ENCODE measurements around the gene ICOSLG.
"Not testable (repeated sequence)": the region's sequence is repeated elsewhere in the genome, so short reads cannot be mapped to it uniquely, and the experiment has no call there.

Gene ICOSLG
- 0.67 to 1.7 reads per million in 2 donors for total RNA-seq

- not testable (repeated sequence) for DNase-seq
Measured at GRCh38 chr21:44240842-44241241, at the start of gene ICOSLG. TSS of gene ICOSLG (minus strand) at chr21:44240943. CDS start at chr21:44240817, 126 bp downstream.

GRCh38 chr21:44289381-44290010 is 48.8 kb upstream of the ICOSLG start:
- no peak for DNase-seq

GRCh38 chr21:44288251-44289110 is 47.7 kb upstream of the ICOSLG start:
- no peak for DNase-seq

- no peak for DNase-seq
Measured at GRCh38 chr21:44286716-44287632, 46.2 kb upstream of the ICOSLG start.

GRCh38 chr21:44286086-44286715 is 45.5 kb upstream of the ICOSLG start:
- no peak for DNase-seq

GRCh38 chr21:44285138-44285992 is 44.6 kb upstream of the ICOSLG start, which contains the start of gene AIRE:
TSS of gene AIRE (plus strand) at chr21:44285876. CDS start at chr21:44286007, 131 bp downstream.
- DNase-seq = no peak

GRCh38 chr21:44283948-44284347 is 43.2 kb upstream of the ICOSLG start:
- no peak for DNase-seq

GRCh38 chr21:44283211-44283785 is 42.6 kb upstream of the ICOSLG start:
- DNase-seq = not testable (repeated sequence)

- no peak for DNase-seq
Measured at GRCh38 chr21:44282370-44282769, 41.6 kb upstream of the ICOSLG start.

- DNase-seq = no peak
Measured at GRCh38 chr21:44281801-44282200, 41.1 kb upstream of the ICOSLG start.

GRCh38 chr21:44279354-44280260 is 38.9 kb upstream of the ICOSLG start:
- no peak for DNase-seq

- no peak for DNase-seq
Measured at GRCh38 chr21:44275041-44275440, 34.3 kb upstream of the ICOSLG start.

GRCh38 chr21:44273046-44273445 is 32.3 kb upstream of the ICOSLG start:
- DNase-seq = no peak

- DNase-seq = no peak
Measured at GRCh38 chr21:44272284-44272858, 31.6 kb upstream of the ICOSLG start.

- DNase-seq = no peak
Measured at GRCh38 chr21:44271558-44272283, 31.0 kb upstream of the ICOSLG start.

GRCh38 chr21:44269090-44269489 is 28.3 kb upstream of the ICOSLG start:
- DNase-seq = no peak

- DNase-seq = no peak
Measured at GRCh38 chr21:44267655-44268142, 27.0 kb upstream of the ICOSLG start.

GRCh38 chr21:44265734-44266270 is 25.1 kb upstream of the ICOSLG start:
- no peak for DNase-seq

Data from activated gamma-delta T cell (primary cell).